ENCODE data around the gene HESX1. TPM values are rescaled to one million over a fixed set of nuclear protein-coding genes. Genes with fewer than 3 reads are reported as not detected.

Gene HESX1
- total and polyA plus RNA-seq, 2 of the 13 experiments (the other 11 are each of a cell fraction or from before 2014, with no cell fraction given): 0.57 to 0.75 TPM

GRCh38 chr3:57150113-57150581 lies 49.6 kb downstream of the HESX1 start:
- H3K4me1 ChIP-seq (ENCODE audit: insufficient read depth, low read length): peaks cover 10% of the 10 kb centered on the region
- in situ Hi-C loops (cut with HindIII; ENCODE audit: extremely low pct_ligation_motif_present, low pct_unique_long_range_greater_than_20kb) (no loop called here), intact Hi-C loops (cut with micrococcal nuclease; ENCODE audit: unreplicated experiment) (no loop called here)
- no peak overlapping the region for H2AFZ ChIP-seq (ENCODE audit: low read length)
- no peak for TF ChIP-seq NKX3-1 (CRISPR knock-in tag; IDR thresholded peaks at IDR 0.05)
- no peak for TF ChIP-seq ASH2L (IDR thresholded peaks at IDR 0.05; ENCODE audit: insufficient read length, low read depth, low read length)
- no peak for TF ChIP-seq ZNF530 (CRISPR knock-in tag; IDR thresholded peaks at IDR 0.05; ENCODE audit: low read depth)
- H4K20me1 ChIP-seq (ENCODE audit: insufficient read depth, low read length): no peaks in the 10 kb centered on the region
- ChIA-PET CTCF (ENCODE audit: low intra/inter-chr PET ratio, low total read pairs) (no interaction called here), POLR2A (no interaction called here)
- FAIRE-seq: no peak
- H3K36me3 ChIP-seq (replicated peaks in 1 of 2; ENCODE audit: control insufficient read depth in 1 of 2, insufficient read depth in 2 of 2, low read length in 2 of 2): no peaks in the 10 kb centered on the region
- H3K27ac ChIP-seq (ENCODE audit: extremely low read length, insufficient read depth, low read length): no peak overlapping the region
- no peak overlapping the region for H3K4me3 ChIP-seq (replicated peaks in 1 of 3; ENCODE audit: insufficient read depth in 1 of 3, low read depth in 2 of 3, low read length in 3 of 3)
- H3K27me3 ChIP-seq (ENCODE audit: control insufficient read depth in 1 of 2, insufficient read depth in 2 of 2, low read length in 2 of 2): peaks cover 0 to 19% of the 10 kb centered on the region in 2 experiments; a peak in 3 of 5 replicates
- no peak for DNase-seq (ENCODE audit: low spot score)
- H3K4me2 ChIP-seq (ENCODE audit: low read depth, low read length): no peak overlapping the region
- no peaks in the 10 kb centered on the region for H3K79me2 ChIP-seq (ENCODE audit: insufficient read depth, low read length)
- no peak for ATAC-seq
- 21% methylated on average over 7 of the region's 7 CpGs for WGBS (ENCODE audit: low lambda C conversion rate)
- H3K9me3 ChIP-seq (ENCODE audit: low read length): no peaks in the 10 kb centered on the region
- no peak overlapping the region for H3K9ac ChIP-seq (ENCODE audit: insufficient read depth, low read depth, low read length)
- no TSS peak for BruUV-seq (replicated peaks)

Other genes with a start within 250 kb of the HESX1 start
- gene SPATA12, start 139.3 kb downstream of the HESX1 start, total RNA-seq (2016; rRNA removed; fragmentation: Illumina TruSeq; extraction: Trizol): 0.09 TPM in 1 of 2 replicates, not detected in the other
- gene SPATA12, start 139.3 kb downstream of the HESX1 start, polyA plus RNA-seq (2011; rRNA removed): 0.16 and 0.25 TPM in 2 replicates
- 0.20 and 0.31 TPM in 2 replicates for gene IL17RD, start 34.6 kb downstream of the HESX1 start, total RNA-seq (2016; rRNA removed; fragmentation: Illumina TruSeq; extraction: Trizol)
- 0.28 and 0.37 TPM in 2 replicates for gene IL17RD, start 34.6 kb downstream of the HESX1 start, polyA plus RNA-seq (2011; rRNA removed)
- gene APPL1, start 27.8 kb upstream of the HESX1 start, total RNA-seq (2016; rRNA removed; fragmentation: Illumina TruSeq; extraction: Trizol): 29.0 and 47.9 TPM in 2 replicates
- 11.2 and 14.3 TPM in 2 replicates for gene APPL1, start 27.8 kb upstream of the HESX1 start, polyA plus RNA-seq (2011; rRNA removed)
- not detected in 2 replicates for gene ASB14, start 92.7 kb upstream of the HESX1 start, total RNA-seq (2016; rRNA removed; fragmentation: Illumina TruSeq; extraction: Trizol)
- gene ASB14, start 92.7 kb upstream of the HESX1 start, polyA plus RNA-seq (2011; rRNA removed): not detected in 2 replicates